ENCODE results near the gene NPEPL1.
"Not testable (repeated sequence)": the region's sequence is repeated elsewhere in the genome, so short reads cannot be mapped to it uniquely, and the experiment has no call there.

Gene NPEPL1

DNA sequence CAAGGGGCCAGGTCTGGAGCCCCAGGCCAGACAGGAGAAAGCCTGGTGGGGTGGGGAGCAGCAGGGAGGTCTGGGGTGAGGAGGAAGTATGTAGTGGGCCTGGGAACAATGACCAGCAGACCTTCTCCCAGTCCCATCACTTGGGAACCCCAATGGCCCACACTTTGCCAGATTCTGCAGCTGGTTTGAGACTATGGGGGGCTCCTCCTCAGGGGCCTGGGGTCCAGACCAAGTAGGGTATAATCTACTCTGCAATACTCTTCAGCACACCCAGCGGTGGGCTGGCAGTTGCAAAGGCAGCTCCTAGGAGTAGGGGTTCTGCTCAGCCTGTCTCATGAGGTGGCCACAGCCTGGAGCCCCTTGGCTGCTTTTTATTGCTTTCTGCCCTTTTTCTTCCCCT lies 52.8 kb downstream of the NPEPL1 start:
- no peak for DNase-seq

DNA sequence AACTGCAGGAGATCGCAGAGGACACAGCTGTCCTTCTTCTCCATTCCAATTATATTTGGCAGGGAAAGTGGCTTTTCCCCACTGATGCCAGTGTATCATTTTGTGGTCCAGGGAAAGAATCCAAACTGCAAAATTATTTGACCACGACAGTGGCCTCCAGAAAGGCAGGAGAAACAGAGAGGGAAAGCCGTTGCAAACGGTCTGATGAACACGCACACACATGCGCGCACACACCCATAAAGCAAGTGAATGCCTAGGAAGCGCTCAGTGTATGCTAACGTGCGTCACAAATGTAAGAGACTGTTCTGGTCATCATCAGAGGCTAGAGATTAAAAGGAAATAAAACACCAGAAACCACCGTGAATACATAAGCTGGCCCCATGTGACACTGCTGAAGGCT lies 54.0 kb downstream of the NPEPL1 start:
- DNase-seq: no peak

- DNase-seq: no peak
These were observed 54.6 kb downstream of the NPEPL1 start for GRCh38 chr20:58747211-58747610.

GRCh38 chr20:58748618-58749017 lies 56.0 kb downstream of the NPEPL1 start:
- DNase-seq: no peak

DNA sequence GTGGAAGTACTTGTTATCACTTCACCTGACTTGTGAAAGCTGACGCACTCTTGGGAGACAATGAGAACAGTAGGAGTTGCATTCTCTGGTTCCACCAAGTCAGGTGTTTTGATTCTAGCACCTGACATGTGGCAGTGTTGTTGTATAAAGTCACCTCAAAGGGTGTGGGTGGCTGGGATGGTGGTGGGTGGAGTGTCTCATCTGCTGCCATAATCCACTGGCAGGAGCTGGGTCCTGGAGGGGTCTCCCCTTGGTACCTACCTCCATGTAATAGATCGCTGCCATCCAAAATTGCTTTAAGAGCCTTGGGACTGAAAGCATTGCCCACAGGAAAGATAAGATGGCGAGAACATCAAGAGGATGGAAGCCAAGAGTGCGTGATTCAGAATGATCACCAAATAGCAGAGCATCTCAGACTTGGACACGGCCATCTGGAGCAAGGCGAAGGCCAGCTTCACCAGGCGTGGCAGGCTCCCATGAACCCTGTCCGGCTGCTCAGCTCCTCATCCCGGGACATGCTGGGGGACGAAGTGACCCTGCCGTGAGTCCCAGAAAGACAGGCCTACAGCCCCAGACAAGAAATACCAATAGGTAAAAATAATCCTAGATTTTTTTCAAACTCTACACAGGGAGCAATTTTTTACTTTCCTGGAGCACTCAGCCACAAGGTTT lies 56.6 kb downstream of the NPEPL1 start:
- DNase-seq: no peak

- no peak for DNase-seq
These were observed 57.4 kb downstream of the NPEPL1 start for GRCh38 chr20:58749979-58750378.

- not testable (repeated sequence) for DNase-seq
These were observed 58.1 kb downstream of the NPEPL1 start for GRCh38 chr20:58750706-58751105.

GRCh38 chr20:58751979-58752378 lies 59.4 kb downstream of the NPEPL1 start:
- DNase-seq: no peak

- no peak for DNase-seq
These were observed 60.0 kb downstream of the NPEPL1 start for GRCh38 chr20:58752565-58752964.

- no peak for DNase-seq
These were observed 60.8 kb downstream of the NPEPL1 start for GRCh38 chr20:58753267-58753921.

DNA sequence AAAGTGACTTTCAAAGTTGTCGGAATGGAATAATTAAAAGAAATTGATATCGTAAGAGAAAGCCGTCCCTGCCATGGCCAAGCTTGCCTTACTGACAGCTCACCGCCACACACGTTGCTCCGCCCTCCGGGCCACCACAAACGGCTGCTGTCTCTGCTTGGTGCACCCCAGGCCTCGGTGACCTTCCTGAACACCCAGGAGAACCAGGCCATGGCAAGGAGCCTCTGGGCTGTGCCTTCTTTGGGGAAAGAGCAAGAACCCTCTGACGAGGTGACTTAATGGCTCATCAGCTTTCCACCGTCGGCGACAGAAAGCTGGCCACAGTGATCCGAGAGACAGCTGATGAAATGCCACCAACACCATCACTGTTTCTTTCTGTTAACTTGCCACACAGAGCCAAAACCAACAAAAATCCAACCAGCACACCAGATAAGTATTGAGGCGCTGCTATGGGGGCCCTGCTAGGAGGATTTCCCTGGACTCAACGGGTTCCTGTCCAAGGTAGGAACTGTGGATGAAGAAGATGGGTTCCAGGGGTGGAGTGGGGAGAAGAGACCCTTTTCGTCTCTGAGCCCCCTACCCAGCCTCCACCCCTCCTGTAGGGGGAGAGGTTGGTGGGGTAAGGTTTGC lies 61.4 kb downstream of the NPEPL1 start:
- DNase-seq: no peak

DNA sequence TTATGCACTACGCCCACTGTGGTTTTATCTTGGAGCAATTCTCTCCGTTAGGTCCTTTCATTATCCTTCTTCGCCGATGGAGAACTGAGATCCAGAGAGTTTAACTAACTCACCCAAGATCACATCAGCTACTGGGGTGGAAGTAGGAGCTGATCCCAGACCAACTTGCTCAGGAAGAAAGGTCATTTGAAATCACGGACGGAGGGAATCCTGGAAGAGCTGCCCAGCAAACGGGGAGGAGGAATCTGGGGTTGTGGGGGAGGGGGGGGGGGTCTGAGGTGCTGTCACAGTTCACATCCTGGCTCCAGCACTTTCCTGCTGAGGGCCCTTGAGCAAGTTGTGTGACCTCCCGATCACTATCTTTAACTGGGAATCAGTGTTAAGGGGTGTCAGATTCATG lies 62.0 kb downstream of the NPEPL1 start:
- no peak for DNase-seq

GRCh38 chr20:58755062-58755697 lies 62.6 kb downstream of the NPEPL1 start:
- DNase-seq: no peak

DNA sequence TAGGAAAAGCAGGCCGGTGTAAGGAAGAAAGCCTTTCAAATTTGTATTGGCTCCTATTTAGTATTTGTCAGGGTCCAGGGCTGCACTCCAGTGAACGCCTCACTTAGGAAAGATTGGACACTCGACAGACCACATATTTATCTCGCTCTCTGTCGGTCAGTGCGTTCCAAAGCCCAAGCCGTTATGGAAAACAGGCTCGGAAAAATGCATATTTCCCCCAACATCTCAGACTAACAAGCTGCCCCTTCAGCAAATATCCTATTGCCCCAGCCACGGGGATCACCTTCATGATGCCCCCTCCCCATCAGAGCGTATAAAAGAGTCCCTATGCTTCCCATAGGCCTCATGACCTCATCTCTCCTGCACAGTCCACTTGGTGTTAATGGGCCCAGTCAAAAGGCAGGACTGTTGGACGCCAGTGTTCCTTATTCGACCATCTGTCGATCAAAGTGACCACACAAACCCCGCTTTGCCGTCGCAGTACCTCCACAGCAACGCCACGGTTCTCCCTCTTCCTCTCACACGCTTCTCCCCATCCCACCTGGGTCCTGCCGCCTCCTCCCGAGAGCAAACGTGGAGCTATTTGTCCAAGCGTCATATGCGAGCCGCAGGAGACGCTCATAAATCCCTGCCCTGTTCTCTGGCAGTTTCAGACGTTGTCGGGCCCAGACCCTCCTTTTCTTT lies 63.3 kb downstream of the NPEPL1 start:
- no peak for DNase-seq

DNA sequence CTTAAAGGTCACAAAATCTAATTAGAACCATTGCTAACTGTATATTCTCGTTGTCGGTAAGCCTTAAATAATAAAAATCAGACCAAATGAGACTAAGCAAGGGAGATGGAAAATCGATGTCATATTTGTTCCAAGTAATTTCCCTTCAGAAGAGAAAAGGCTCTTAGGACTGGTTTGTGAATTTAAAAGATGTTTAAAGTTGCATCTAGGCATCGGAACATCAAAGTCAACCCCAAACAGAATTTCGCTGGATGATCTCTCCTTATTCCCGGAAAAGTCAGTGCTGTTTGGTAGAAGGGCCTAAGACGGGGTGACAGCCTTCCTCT lies 63.8 kb downstream of the NPEPL1 start:
- no peak for DNase-seq

DNA sequence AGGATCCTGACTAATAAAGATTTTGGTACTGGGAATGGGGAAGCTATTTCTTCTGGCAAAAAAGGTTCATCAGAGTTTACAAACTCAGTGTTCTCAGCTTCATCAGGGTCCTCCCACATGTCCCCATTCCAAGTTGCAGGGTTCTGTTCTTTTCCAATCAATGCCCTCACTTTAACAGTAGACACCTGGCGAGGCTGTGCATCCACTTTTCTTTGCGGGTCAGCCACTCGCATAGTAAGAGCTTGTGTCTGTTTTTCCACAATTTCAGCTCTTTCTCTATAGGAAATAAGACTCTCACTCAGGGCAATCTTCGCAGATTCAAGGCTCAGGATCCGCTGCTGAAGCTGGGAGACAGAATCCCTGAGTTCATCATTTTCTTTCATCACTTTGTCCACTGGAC lies 65.0 kb downstream of the NPEPL1 start:
- not testable (repeated sequence) for DNase-seq

DNA sequence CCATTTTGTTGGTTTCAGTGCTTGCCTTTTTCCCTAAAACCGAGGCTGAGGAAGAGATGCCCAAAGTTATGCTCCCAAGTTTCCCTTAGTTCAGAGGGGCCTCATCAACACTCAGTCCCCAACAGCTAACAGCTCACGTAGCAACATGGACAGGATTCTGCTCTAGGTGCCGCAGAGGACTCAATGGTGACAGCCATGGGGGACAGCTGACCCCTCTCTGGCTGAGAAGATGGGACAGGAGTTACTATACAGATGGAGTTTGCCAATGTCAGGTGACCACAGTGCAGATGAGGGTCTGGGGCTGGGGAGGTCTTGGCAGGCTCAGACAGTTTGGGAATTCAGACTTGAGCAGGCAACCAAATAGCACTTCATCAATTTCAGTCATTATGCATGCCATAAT lies 67.3 kb downstream of the NPEPL1 start:
- DNase-seq: no peak

- DNase-seq: no peak
These were observed 68.3 kb downstream of the NPEPL1 start for GRCh38 chr20:58760856-58761255.

- no peak for DNase-seq
These were observed 69.5 kb downstream of the NPEPL1 start for GRCh38 chr20:58762120-58762519.

- DNase-seq: no peak
These were observed 70.5 kb downstream of the NPEPL1 start for GRCh38 chr20:58763076-58763475.

Data from NCI-H1694 treated with DMSO at 0.1 percent for 48 hours (cell line).